Cardiac muscle cell (in vitro differentiated cells and primary cell): ENCODE results near the gene POMGNT1. TPM values are rescaled to one million over a fixed set of nuclear protein-coding genes. Genes with fewer than 3 reads are reported as not detected.

Experiments used
- DNase-seq, 2 donors: peaks; one replicate each; pipeline versions ENCODE4 v3.0.0 to v3.0.0-alpha.2; 2010 to 2017; ENCODE audit warnings: low read depth in 1 of 2, low spot score in 1 of 2
- H3K27ac ChIP-seq: fragments of 200-600 bp; sonication (generic); 2 replicates; pipeline ENCODE4 v1.5.1; 2016
- H3K27me3 ChIP-seq: fragments of 200-600 bp; sonication (generic); 2 replicates; pipeline ENCODE4 v1.6.0; 2016; ENCODE audit warnings: control low read depth
- H3K36me3 ChIP-seq: fragments of 200-600 bp; sonication (generic); 2 replicates; pipeline ENCODE4 v1.5.1; 2016; ENCODE audit warnings: control low read depth
- H3K4me1 ChIP-seq: fragments of 200-600 bp; sonication (generic); 2 replicates; pipeline ENCODE4 v1.8.1; 2017; ENCODE audit warnings: low read depth, mild to moderate bottlenecking, mixed run types
- H3K4me3 ChIP-seq: fragments of 200-600 bp; sonication (generic); 2 replicates; pipeline ENCODE4 v1.5.1; 2016; ENCODE audit warnings: mild to moderate bottlenecking
- H3K9me3 ChIP-seq: fragments of 200-600 bp; sonication (generic); 2 replicates; pipeline ENCODE4 v1.5.1; 2017; ENCODE audit warnings: low read depth, mild to moderate bottlenecking, control low read depth
- polyA plus RNA-seq: library from polyadenylated mRNA; unstranded; fragments of >200 nt; fragmentation: Nextera tagmentation; extraction: Ambion mirVana; gene quantifications from 2 replicates; pipeline ENCODE4 v1.2.1, GENCODE V29; 2016
- total RNA-seq: library from RNA; depleted of rRNA; stranded (reverse); fragments of >200 nt; gene quantifications from 2 replicates; pipeline ENCODE4 v1.2.3, GENCODE V29; 2016
- TF ChIP-seq, protein P1 (sequence below): IDR thresholded peaks from 2 replicates; pipeline ENCODE4 v1.5.1; 2012; ENCODE audit warnings: low read depth, mild to moderate bottlenecking, low read length

Gene POMGNT1
- total and polyA plus RNA-seq, 2 experiments from 2014 or later: 125 to 128 TPM

DNA sequence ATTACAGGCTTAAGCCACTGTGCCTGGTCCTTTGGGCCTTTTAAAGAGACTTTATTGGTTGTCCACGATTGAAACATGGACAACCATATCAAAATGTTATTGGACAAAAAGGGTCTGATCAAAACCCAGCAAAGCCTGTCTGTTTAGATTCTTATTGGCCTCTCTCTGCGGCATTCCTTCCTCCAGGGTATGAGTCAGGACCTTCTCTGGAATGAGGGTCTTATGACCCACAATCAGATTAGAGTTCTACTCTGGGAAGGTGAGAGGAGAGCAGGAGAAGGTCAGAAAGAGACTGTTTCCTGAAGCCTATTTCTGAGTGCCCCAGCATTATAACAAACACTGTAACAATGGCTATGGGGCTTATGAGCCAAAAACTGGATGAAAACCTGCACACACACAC lies 12.8 kb upstream of the POMGNT1 start:
- Histone ChIP-seq H3K9me3 (no peaks in the 10 kb centered on the region), H3K27me3 (no peaks in the 10 kb centered on the region), H3K36me3 (no peaks in the 10 kb centered on the region), H3K4me3 (no peak overlapping the region), H3K4me1 (no peaks in the 10 kb centered on the region), H3K27ac (peak overlapping the region; percentile 88)
- TF ChIP-seq, protein P1, sequence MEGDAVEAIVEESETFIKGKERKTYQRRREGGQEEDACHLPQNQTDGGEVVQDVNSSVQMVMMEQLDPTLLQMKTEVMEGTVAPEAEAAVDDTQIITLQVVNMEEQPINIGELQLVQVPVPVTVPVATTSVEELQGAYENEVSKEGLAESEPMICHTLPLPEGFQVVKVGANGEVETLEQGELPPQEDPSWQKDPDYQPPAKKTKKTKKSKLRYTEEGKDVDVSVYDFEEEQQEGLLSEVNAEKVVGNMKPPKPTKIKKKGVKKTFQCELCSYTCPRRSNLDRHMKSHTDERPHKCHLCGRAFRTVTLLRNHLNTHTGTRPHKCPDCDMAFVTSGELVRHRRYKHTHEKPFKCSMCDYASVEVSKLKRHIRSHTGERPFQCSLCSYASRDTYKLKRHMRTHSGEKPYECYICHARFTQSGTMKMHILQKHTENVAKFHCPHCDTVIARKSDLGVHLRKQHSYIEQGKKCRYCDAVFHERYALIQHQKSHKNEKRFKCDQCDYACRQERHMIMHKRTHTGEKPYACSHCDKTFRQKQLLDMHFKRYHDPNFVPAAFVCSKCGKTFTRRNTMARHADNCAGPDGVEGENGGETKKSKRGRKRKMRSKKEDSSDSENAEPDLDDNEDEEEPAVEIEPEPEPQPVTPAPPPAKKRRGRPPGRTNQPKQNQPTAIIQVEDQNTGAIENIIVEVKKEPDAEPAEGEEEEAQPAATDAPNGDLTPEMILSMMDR: no peak
- DNase-seq: peak in 1 of 2 donors; percentile 52

DNA sequence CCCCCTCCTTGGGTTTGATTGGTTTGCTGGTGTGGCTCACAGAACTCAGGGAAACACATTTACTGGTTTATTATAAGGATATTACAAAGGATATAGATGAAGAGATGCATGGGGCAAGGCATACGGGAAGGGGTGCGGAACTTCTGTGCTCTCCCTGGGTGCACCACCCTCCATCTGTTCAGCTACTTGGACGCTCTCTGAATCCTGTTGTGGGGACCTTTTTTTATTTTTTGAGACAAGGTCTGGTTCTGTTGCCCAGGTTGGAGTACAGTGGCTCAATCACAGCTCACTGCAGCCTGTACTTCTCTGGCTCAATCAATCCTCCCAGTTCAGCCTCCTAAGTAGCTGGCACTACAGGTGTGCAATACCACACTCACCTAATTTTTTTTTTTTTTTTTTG lies 12.3 kb upstream of the POMGNT1 start:
- TF ChIP-seq, protein P1: no peak
- no peak for DNase-seq
- no peaks in the 10 kb centered on the region for H3K36me3 ChIP-seq
- H3K27me3 ChIP-seq: no peaks in the 10 kb centered on the region
- H3K4me3 ChIP-seq: no peak overlapping the region
- H3K4me1 ChIP-seq: peaks cover under 1% of the 10 kb centered on the region
- no peaks in the 10 kb centered on the region for H3K9me3 ChIP-seq
- peak overlapping the region; percentile 88 for H3K27ac ChIP-seq

DNA sequence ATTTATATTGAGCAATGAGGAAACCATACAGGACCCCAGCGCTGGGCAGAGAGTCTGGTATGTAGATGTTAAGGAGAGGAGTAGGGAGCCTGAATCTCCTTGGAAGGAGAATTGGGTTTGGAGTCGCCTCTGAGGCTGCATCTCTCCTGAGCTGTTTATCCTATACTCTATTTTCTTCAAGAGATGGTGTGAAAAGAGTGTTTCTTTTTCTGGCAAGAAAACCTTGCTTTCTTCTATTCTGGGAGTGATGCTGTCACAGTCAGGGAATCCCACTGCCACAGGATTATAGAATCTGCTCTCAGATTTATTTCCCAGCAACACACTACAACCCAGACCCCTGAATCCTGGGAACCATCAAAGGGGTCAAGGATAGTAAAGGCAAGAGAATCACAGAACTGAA lies 8.2 kb upstream of the POMGNT1 start:
- H3K4me1 ChIP-seq: peaks cover 8% of the 10 kb centered on the region
- DNase-seq: no peak
- no peaks in the 10 kb centered on the region for H3K9me3 ChIP-seq
- H3K4me3 ChIP-seq: no peak overlapping the region
- TF ChIP-seq, protein P1: no peak
- H3K36me3 ChIP-seq: no peaks in the 10 kb centered on the region
- no peaks in the 10 kb centered on the region for H3K27me3 ChIP-seq
- no peak overlapping the region for H3K27ac ChIP-seq

DNA sequence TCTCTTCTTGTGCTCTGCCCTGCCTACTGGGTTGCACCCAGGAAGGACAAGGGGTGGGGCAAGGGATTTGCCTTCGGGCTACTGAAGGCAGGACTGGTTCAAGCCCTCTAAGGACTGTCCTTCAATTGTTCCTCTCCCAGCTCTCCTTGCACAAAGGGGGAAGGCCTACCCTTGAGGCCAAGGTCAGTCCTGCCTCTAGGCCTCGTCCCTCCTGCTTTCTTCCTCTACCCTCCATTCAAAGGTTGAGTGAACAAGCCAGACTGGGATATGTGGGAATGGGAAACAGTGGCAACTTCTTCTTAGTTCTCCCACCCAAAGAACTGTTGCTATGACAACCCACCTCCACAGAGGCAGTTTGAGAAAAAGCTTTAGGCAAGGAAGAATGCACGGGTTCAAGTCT lies 7.6 kb upstream of the POMGNT1 start:
- Histone ChIP-seq H3K27ac (peak overlapping the region; percentile 8), H3K4me1 (peaks cover 8% of the 10 kb centered on the region), H3K27me3 (no peaks in the 10 kb centered on the region), H3K9me3 (no peaks in the 10 kb centered on the region), H3K36me3 (no peaks in the 10 kb centered on the region), H3K4me3 (no peak overlapping the region)
- DNase-seq: no peak
- TF ChIP-seq, protein P1: no peak

DNA sequence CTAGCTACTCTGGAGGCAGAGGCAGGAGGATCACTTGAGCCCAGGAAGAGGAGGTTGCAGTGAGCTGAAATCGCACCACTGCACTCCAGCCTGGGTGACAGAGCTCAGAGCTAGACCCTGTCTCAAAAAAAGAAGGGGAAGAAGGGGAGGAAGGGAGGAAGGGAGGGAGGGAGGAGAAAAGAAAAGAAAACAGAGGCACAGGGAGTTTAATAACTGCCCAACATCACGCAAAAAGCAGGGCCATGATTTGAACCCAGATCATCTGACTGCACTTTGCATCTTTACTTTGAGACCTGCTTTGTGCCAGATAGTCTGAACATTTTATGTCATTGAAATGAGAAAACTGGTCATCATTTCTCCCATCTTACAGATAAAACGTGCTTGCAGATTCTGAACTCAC lies 6.9 kb upstream of the POMGNT1 start:
- H3K4me3 ChIP-seq: no peak overlapping the region
- TF ChIP-seq, protein P1: no peak
- no peaks in the 10 kb centered on the region for H3K36me3 ChIP-seq
- peaks cover 8% of the 10 kb centered on the region for H3K4me1 ChIP-seq
- DNase-seq: no peak
- no peaks in the 10 kb centered on the region for H3K9me3 ChIP-seq
- no peaks in the 10 kb centered on the region for H3K27me3 ChIP-seq
- H3K27ac ChIP-seq: peak overlapping the region; percentile 8

DNA sequence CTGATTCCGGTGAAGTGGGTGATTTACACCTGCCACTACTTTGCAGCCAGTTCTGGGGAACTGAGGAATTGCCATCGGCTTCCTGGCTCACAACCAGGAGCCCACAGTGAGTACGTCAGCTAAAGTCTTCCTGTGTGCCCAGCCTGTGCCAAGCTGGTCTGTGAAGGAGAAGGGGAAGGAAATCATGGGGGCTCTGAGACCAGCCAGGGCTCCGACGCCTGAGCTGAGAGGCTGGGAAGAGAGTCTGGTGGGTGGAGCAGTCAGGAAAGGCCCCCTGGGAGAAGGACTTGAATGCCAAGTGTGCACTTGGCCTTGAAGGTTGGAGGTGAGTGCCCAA lies 6.1 kb upstream of the POMGNT1 start:
- no peaks in the 10 kb centered on the region for H3K36me3 ChIP-seq
- no peak for DNase-seq
- peak overlapping the region; percentile 87 for H3K4me3 ChIP-seq

More for the DNA sequence above, 6.1 kb upstream of the POMGNT1 start:
- Histone ChIP-seq H3K27ac (no peak overlapping the region), H3K27me3 (no peaks in the 10 kb centered on the region), H3K9me3 (no peaks in the 10 kb centered on the region), H3K4me1 (peaks cover 8% of the 10 kb centered on the region)
- TF ChIP-seq, protein P1: no peak
